Loucy (cell line): Measurements from ENCODE around the gene COA4.

Experiments used
- H2AFZ ChIP-seq: fragments of 200-600 bp; sonication (generic); 2 replicates; pipeline ENCODE4 v1.6.0; 2016; ENCODE audit warnings: antibody characterized with exemption, mild to moderate bottlenecking, low read length, moderate library complexity
- H3F3A ChIP-seq: fragments of 200-600 bp; 2 replicates; pipeline ENCODE4 v1.6.0; 2016; ENCODE audit warnings: antibody characterized with exemption, low read depth, mild to moderate bottlenecking
- H3K27me3 ChIP-seq: fragments of 200-600 bp; sonication (generic); 2 replicates; pipeline ENCODE4 v1.6.1; 2014; ENCODE audit warnings: low read length, mild to moderate bottlenecking; ENCODE audit not compliant: insufficient read depth, poor library complexity, severe bottlenecking
- H3K36me3 ChIP-seq: fragments of 200-600 bp; sonication (generic); 2 replicates; pipeline ENCODE4 v1.6.1; 2016; ENCODE audit warnings: low read length; ENCODE audit not compliant: insufficient read depth
- H3K4me1 ChIP-seq: fragments of 200-600 bp; sonication (generic); 2 replicates; pipeline ENCODE4 v1.5.1; 2014; ENCODE audit warnings: low read length, mild to moderate bottlenecking; ENCODE audit not compliant: insufficient read depth, poor library complexity, severe bottlenecking
- H3K4me2 ChIP-seq: fragments of 200-600 bp; sonication (generic); 2 replicates; pipeline ENCODE4 v1.6.0; 2014; ENCODE audit warnings: antibody characterized with exemption, low read length, low read depth, mild to moderate bottlenecking; ENCODE audit not compliant: poor library complexity, severe bottlenecking
- H3K4me3 ChIP-seq: fragments of 200-600 bp; sonication (generic); 2 replicates; pipeline ENCODE4 v1.5.1; 2014; ENCODE audit warnings: low read length, mild to moderate bottlenecking, mixed read lengths; ENCODE audit not compliant: poor library complexity, severe bottlenecking
- H3K79me2 ChIP-seq: fragments of 200-600 bp; sonication (generic); 2 replicates; pipeline ENCODE4 v1.6.1; 2014; ENCODE audit warnings: low read length; ENCODE audit not compliant: insufficient read depth
- H3K9ac ChIP-seq: fragments of 200-600 bp; sonication (generic); 2 replicates; pipeline ENCODE4 v1.6.0; 2014; ENCODE audit warnings: mild to moderate bottlenecking, low read depth, low read length, moderate library complexity; ENCODE audit not compliant: poor library complexity, severe bottlenecking
- H3K9me2 ChIP-seq: fragments of 200-600 bp; sonication (generic); replicated peaks from 2 replicates; pipeline ENCODE4 v1.6.1; 2016; ENCODE audit warnings: low read depth, low read length, mixed read lengths
- H3K9me3 ChIP-seq: fragments of 200-600 bp; sonication (generic); 2 replicates; pipeline ENCODE4 v1.6.1; 2014; ENCODE audit warnings: mild to moderate bottlenecking, antibody characterized with exemption, low read length, low read depth; ENCODE audit not compliant: insufficient read depth
- H4K20me1 ChIP-seq: fragments of 200-600 bp; sonication (generic); 2 replicates; pipeline ENCODE4 v1.6.0; 2014; ENCODE audit warnings: antibody characterized with exemption, low read length, mild to moderate bottlenecking; ENCODE audit not compliant: insufficient read depth, poor library complexity, severe bottlenecking
- CTCF ChIP-seq: fragments of 200-600 bp; sonication (generic); conservative IDR thresholded peaks from 2 replicates; pipeline ENCODE4 v1.5.1; 2014; ENCODE audit warnings: mild to moderate bottlenecking, antibody characterized with exemption, low read length
- EZH2phosphoT487 ChIP-seq: fragments of 200-600 bp; IDR thresholded peaks from 2 replicates; pipeline ENCODE4 v1.6.1; 2018; ENCODE audit warnings: antibody characterized with exemption, mild to moderate bottlenecking, moderate library complexity, borderline replicate concordance

COA4 gene

GRCh38 chr11:73870261-73870660, 6.4 kb downstream of the COA4 start:
- Histone ChIP-seq H3K4me3 (no peak overlapping the region), H3K4me2 (no peak overlapping the region), H3K36me3 (peaks cover 17% of the 10 kb centered on the region; the same call in 1 of the 2 replicates), H4K20me1 (peaks cover 3% of the 10 kb centered on the region), H3K27me3 (no peaks in the 10 kb centered on the region), H3F3A (no peaks in the 10 kb centered on the region), H2AFZ (no peak overlapping the region), H3K9me3 (no peaks in the 10 kb centered on the region), H3K4me1 (peaks cover 9% of the 10 kb centered on the region), H3K9me2 (no peaks in the 10 kb centered on the region), H3K9ac (no peak overlapping the region), H3K79me2 (peaks cover 24% of the 10 kb centered on the region)
- TF ChIP-seq CTCF = no peak
- no peak for TF ChIP-seq EZH2phosphoT487

GRCh38 chr11:73869332-73869949, 7.2 kb downstream of the COA4 start:
- Histone ChIP-seq H3K9me2 (no peaks in the 10 kb centered on the region), H3K36me3 (peaks cover 21% of the 10 kb centered on the region; the same call in 1 of the 2 replicates), H3K9ac (no peak overlapping the region), H2AFZ (no peak overlapping the region), H3K27me3 (no peaks in the 10 kb centered on the region), H3K4me1 (peaks cover under 1% of the 10 kb centered on the region), H3K4me3 (no peak overlapping the region), H3K4me2 (no peak overlapping the region), H3K9me3 (no peaks in the 10 kb centered on the region), H4K20me1 (no peaks in the 10 kb centered on the region), H3F3A (no peaks in the 10 kb centered on the region), H3K79me2 (peaks cover 16% of the 10 kb centered on the region)
- TF ChIP-seq CTCF (no peak), EZH2phosphoT487 (no peak)

- Histone ChIP-seq H3K79me2 (no peaks in the 10 kb centered on the region), H3K4me2 (no peak overlapping the region), H3K9me3 (no peaks in the 10 kb centered on the region), H3K9me2 (no peaks in the 10 kb centered on the region), H3F3A (no peaks in the 10 kb centered on the region), H3K4me3 (no peak overlapping the region), H3K27me3 (no peaks in the 10 kb centered on the region), H4K20me1 (no peaks in the 10 kb centered on the region), H3K36me3 (peaks cover 18% of the 10 kb centered on the region; the same call in 1 of the 2 replicates), H3K9ac (no peak overlapping the region), H3K4me1 (no peaks in the 10 kb centered on the region), H2AFZ (no peak overlapping the region)
- TF ChIP-seq EZH2phosphoT487 = no peak
- TF ChIP-seq CTCF = no peak
Measured at GRCh38 chr11:73866586-73866996, 10.1 kb downstream of the COA4 start.
